Measurements from ENCODE around the gene SPON1.
"Not testable (repeated sequence)": the region's sequence is repeated elsewhere in the genome, so short reads cannot be mapped to it uniquely, and the experiment has no call there.

Gene SPON1

DNA sequence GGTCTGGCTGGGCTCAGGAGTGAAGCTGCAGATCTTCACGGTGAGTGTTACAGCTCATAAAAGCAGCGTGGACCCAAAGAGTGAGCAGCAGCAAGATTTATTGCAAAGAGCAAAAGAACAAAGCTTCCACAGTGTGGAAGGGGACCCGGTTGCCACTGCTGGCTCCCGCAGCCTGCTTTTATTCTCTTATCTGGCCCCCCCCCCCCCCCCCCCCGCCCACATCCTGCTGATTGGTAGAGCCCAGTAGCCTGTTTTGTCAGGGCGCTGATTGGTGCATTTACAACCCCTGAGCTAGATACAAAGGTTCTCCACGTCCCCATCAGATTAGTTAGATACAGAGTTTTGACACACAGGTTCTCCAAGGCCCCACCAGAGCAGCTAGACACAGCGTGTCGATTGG lies 128.1 kb downstream of the SPON1 start:
- DNase-seq, result not testable (repeated sequence)

DNA sequence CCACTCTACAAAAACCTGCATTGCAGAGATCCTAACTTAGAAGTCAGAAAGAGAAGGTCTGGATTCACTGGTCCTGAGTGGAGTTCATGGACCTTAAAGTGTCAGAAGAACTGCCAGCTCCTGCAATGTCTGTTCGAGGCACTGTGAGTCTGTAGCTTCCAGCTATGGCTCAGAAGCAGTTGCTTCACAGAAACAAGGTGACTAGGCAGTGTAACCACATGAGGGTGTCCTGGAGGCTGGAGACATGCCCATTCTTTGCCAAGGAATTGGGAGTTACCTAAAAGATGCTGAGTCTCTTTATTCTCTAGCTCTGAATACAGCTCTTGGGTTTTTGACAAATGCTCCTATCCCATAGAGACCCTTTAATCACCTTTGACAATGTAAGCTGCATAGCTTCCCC lies 130.5 kb downstream of the SPON1 start:
- no peak for DNase-seq

DNA sequence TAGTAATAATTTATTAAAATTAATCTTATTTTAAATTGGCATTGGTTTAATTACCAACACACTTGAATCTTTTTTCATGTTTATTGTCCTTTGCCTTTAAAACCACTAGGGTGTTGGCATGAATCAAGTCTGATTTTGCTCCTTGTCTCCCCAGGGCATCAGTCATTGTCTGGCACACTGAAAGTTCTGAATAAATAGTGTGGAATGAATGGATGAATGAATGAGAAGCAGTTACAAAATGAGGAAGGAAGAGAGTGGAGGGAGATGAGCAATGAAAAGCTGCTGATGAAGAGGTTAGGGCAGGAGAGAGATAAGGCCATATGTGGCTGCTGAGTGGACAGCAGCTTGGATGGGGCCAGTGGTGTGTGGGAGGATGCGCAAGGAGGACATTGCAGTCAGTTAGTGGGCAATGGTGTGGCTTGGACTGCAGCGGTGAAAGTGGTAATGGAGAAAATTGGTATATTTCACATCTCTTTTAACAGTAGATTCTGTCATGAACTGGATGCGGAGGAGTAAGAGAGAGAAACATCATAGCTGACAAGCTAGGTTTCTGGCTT lies 132.0 kb downstream of the SPON1 start:
- no peak for DNase-seq

DNA sequence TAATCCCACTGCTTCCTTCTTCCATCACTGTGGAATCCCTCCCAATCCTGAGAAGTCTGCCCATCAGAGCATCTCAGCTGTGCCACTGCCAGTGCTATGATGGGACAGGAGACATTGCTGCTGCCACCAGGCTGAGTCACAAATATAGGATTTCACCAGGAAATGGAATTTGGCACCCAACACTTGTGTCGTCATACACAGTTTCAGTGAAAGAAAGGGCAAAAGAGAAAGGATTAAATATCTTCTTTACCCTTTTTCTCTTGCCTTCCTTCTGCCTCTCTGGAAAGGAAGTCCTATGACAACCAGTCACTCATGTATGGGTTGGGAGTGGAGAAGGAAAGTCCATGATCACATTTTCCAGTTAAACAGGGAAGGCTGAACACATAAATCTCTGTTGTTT lies 133.4 kb downstream of the SPON1 start:
- no peak for DNase-seq

DNA sequence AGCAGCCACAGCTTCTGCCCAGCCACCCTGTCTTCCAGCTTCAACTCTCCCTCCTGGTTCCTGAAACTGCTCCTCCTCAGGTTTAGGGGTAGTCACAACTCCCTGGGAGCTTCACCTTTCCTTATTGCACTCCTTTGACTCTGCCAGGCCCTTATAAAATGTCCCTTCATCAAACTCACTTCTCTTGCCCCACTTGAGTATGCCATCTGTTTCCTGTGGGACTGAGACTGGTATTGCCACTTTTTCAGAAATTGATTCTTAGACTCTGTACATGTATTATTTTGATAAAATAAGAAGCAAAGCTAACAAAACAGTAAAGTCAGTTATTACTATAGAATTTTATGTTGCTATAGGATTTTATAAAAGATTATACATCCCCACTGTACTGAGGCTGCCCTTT lies 134.1 kb downstream of the SPON1 start:
- DNase-seq, result no peak

DNA sequence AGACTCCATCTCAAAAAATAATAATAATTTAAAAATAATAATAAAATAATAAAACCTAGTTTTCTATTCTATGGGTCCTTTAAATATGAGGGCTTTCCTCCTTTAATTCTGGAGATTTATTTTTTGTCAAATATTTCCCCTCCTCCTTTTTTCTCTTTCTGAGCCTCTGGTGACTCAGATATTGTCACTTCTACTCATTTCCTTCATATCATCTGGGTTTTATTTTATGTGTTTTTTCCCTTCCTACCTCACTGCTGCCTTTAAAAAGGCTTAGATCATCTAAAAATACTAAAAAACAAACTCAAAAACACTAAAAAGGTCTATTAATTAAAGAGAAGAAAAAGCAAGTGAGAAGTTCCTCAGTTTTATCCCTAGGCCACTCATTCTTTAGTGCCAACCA lies 138.9 kb downstream of the SPON1 start:
- no peak for DNase-seq

DNA sequence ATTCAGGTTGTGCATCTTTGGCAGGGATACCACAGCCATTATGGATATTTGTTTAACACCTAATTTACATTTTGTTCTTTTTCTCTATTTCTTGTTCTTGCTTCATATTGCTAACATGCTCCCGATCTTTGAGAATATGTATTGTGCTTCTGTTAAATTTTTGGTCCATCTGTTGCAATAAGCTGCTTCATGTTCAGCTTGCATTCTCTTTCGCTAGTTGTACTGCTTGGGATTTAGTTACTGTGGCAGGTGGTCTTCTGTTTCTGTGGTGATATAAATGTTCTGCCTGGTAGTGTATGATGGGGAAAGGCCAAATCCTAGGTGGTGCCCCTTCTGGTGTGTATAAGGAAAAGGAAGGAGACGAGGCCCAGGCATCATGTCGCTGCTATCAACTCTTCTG lies 140.2 kb downstream of the SPON1 start:
- no peak for DNase-seq

DNA sequence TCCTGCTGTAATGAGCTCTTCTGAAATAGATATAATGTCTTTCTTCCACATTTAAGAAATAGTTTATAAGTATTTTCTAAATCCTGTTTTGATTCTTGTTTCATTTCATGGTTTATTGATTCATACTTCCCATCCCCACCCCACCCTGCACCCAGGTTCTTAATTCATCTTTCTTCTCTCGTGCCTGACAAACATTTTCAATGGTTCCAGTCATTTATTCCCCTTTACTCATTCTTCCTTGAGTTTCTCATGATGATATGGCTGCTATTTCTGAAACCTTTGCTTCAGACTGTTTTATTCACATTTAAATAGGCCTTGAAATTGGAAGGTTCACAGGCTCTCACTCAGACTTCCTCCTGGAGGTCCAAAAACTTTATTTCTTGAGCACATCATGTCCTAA lies 142.9 kb downstream of the SPON1 start:
- DNase-seq, result no peak

DNA sequence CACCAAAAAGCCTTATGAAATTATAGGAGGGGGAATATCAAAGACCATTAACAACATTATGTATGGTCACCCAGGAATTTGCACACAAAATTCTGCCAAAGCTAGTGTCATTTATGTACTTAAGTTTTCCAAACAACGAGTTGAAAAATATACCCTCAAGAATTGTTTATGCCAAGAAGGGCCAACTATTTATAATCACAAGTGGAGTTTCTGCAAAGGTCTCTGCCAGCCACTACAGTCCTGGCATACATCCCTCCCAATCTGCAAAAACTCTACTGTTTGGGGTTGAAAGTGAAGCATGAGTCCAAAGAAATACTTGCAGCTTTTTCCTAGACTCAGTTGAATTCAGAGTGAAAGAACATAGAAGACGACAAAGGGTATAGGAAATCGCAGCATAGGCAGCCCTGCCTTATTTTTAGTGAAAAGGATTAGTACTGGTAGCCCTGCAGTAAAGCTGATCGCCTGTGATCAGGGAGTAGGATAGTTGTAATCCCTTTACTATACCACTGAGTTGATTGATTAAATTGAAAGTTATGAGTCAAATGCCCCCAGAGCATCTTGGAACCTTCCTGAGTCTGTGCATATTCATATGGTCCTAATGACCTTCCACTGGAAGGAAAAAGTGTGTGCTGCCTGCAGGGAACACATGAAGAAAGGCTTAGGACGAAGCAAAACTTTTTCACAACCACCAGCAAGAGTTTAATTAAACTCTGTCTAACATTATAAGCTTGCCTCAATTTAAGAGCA lies 144.0 kb downstream of the SPON1 start:
- no peak for DNase-seq

DNA sequence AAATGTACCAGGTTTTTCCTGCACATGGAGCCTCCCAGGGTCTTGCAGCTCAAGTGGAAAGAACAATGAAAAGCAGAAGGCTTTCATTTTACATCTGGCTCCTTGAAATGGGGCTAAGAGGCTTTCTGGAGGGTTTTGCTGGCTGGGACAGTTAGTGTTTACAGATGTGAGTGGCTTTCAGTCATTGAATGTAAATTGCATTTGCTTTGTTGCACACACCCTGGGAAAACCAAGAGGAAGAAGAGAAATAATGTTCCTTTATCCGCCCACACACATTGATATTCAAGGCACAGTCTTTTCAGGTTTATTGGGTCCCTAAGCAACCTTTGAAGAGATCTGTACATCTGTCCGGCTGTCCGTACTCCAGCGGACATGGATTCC lies 144.5 kb downstream of the SPON1 start:
- DNase-seq, result no peak

DNA sequence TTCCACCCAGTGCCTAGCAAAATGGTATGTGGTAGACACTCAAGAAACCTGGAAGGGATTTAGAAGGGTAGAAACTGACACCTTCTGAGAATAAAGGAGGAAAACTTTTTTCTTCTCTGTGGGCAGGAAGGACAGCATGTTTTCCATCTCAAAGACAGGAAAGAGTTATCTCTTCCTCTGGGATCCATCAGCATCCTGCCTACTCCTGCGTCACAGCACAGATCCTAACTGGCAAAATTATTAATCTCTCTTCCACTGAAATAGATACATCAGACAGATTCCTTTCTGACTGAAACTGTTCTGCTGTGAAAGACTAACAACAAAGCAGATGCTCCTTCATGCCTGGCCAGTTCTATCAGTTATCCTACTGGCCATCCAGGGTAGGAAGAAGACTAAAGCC lies 147.2 kb downstream of the SPON1 start:
- no peak for DNase-seq

DNA sequence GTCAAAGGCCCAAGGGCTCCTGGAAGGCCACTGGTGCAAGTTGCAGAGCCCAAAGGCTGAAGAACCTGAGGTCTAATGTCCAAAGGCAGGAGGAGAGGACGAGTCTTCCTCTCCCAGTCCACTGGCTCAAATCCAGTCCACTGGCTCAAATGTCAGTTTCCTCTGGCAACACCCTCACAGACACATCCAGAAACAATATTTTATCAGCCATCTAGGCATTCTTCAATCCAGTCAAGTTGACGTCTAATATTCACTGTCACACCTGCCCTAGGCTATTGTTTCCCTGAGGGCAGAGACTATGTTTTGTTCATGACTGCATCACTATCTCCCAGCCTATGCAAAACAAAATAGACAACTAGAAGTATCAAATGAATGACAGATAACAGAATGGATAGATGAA lies 148.1 kb downstream of the SPON1 start:
- no peak for DNase-seq

DNA sequence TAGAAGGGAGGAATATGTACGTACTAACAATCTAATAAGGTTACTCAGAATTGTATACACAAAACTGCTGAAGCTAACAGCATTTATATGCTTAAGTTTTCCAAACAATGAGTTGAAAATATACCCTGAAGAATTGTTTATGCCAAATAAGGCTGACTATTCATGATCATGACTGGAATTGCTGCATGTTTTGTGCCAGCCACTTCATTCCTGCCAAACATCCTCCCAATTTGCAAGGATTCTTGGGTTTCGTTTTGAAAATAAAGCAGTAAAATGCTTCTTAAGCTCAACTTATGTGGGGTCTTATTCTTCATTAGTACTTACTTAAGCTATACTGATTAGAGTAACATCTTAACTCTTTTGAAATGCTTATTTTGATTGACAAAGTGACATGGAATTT lies 149.0 kb downstream of the SPON1 start:
- DNase-seq, result no peak

DNA sequence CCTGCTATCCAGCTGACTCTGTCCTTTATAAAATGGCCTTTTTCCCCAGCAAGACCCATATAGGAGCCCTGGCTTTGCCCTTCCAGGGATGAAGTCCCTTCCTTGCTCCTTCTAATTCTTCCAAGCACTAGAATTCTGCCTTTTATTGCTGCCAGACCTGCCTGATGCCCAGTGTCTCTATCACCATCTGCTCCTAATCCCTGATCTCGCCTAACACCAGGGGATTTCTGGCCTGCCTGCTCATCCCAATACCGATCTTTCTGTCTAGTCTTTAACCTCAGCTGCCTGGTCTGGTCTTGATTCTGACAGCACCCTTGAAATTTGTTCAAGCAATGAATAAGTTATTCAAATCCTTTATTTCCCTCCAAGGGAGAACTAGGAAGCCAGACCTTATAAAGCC lies 150.2 kb downstream of the SPON1 start:
- no peak for DNase-seq

DNA sequence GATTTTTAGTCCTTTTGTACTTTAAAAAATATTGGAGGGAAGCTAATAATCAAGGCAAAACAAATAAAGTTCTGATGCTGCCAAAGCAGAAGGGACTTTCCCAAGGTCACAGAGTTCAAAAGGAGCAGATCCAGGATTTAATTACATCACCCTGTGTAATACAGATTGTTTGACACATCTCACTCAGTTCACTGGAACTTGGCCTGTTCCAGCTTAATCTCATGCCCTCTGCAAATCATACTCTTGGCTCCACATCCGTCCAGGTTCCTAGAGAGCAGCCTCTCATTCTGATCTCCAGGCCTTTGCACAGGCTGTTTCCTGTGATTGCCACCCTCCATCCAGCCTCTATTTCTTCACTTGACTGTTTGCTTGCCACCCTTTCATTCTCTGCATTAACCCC lies 151.7 kb downstream of the SPON1 start:
- DNase-seq, result no peak

DNA sequence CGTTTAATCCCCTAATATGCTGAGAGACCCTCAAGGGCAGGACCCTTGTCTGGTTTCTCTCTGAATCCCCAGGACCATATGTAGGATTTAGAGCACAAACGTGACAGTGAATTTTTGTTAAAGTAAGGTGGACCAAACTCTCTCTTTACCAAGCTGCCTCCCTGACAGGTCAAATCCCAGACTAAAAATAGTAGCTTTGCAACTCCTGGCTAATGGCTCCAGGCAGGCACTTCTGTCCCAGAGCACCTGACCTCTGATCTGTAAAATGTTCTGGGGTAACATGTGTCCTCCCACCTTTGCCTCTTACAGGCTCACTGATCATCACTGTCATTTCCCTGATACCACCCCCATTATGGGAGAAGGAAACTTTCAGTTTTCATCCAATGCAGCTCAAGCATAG lies 152.3 kb downstream of the SPON1 start:
- no peak for DNase-seq

DNA sequence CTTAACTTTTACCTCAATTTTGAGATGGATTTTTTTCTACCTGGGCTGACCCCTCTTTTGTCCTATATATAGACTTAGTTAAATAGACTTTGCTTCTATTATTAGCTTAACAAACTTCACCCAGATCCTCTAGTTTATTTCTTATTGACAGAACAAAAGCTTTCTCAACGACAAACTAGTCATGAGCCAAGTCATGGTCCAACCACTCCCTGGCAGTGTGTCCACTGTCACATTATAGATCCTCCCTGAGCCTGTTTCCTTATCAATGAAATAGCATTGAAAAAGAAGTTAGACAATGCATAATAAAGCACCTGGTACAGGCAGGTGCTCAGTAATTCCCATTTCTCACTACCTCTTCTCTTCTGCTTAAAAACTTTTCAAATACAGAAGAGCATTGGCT lies 155.1 kb downstream of the SPON1 start:
- no peak for DNase-seq

DNA sequence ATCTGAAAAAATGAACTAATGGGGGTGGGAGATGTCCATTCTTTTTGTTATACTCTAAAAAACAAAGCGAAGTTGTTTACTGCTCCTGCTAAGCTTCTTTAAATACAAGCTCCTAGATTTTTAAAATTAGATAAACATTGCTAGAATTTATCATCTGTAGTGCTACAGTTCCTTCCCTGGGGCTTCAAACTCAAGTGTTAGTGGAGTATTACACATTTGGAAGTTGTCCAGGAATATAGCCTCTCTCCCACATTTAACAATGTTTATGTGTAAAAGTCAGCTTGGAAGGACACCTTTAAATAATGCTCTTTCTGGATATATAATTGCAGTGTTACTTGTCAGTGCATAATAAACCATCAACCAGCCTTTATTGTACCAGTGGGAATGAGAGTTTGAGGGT lies 155.5 kb downstream of the SPON1 start:
- no peak for DNase-seq

DNA sequence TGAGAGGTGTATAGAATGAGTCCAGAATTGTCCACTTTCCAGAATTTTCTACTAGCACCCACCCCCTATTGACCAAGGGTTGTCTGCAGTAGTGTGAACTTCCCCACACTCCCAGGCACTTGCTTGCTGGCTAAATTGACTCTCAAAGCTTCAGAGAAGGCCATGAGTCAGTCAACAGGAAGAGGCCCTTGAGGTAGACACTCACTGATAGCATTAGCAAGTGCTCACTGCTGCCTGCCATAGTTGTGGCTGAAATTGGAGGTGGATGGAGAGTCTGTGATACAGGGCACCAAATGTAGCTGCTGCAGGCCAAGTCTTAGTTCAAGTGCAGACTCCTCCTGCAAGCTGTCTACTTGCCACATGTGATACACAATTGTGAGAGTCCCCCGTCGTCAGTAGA lies 156.8 kb downstream of the SPON1 start:
- DNase-seq, result no peak

DNA sequence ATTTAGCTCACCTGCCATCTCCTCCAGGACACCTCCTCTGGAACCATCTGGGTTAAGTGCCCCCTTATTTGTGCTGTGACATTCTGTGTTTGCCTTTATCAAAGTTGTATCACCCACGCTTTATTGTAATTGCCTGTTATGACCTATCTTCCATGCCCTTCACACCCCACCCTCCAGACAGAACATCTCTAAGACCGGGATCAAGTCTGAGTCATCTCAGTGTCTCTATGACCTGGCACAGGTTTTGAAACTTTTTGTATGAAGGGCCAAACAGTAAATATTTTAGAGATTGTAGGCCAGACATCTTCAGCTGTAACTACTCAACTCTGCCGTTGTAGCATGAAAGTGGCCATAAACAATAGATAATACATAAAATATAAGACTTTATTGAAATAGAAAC lies 161.8 kb downstream of the SPON1 start:
- DNase-seq, result no peak

DNA sequence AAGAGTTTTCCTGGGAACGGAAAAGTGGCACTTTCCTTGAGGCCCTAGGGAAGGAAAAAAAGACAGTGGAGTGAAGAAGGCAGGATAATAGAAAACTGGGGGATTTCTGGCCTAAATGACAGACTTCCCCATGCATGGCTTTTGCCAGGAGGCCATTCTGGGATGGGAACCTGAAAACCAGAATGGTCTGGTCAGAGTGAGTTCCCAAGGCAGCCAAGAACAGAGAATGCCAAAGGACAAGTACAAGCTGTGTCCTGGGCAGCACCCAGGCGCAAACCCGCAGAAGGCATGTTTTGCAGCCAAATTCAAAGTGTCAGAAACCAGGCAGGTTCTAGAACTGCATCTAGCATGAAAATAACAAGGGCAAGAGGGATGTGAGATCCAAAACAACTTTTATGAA lies 162.4 kb downstream of the SPON1 start:
- DNase-seq, result no peak

DNA sequence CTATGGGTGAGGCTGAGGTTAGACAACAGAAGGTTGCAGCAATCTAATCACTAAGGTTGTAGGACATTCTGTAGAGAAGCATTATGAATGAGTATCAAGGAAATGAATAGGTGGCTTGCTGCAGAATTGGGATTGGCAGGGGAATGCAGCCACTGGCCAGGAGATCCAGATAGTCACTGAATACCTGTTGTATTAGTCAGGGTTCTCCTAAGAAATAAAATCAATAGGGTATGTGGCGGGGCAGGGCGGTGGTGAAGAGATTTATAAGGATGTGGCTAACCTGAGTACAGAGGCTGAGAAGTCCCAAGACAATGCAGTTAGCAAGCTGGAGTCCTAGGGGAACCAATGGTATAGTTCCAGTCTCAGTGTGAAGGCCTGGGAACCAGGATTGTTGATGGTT lies 163.0 kb downstream of the SPON1 start:
- DNase-seq, result no peak

DNA sequence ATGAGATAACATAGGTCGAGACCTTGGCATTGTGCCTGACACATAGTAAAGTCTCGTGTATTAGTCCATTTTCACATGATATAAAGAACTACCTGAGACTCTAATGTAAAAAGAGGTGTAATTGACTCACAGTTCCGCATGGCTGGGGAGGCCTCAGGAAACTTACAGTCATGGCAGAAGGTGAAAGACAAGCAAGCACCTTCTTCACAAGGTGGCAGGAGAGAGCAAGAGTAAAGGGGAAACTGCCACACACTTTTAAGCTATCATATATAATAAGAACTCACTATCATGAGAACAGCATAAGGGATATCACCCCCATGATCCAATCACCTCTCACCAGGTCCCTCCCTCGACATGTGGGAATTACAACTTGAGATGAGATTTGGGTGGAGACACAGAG lies 165.2 kb downstream of the SPON1 start:
- no peak for DNase-seq

DNA sequence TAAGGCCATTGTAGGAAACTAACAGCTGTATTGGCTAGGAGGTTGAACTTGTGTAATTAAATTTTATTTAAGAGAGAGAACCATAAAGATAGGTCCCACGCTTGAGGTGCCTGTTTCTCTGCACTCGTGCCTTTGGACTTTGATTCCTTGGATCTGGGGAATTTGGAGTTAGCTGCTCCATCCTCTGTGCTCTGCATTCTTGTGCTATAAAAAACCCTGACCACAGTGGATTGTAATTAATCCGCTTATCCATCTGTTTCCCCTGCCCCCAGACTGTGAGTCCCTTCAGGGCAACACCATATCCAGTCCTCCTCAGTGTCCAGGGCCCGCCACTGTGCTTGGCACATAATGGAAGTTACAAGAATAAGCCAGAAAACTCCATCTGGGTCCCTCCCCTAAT lies 169.8 kb downstream of the SPON1 start:
- no peak for DNase-seq

DNA sequence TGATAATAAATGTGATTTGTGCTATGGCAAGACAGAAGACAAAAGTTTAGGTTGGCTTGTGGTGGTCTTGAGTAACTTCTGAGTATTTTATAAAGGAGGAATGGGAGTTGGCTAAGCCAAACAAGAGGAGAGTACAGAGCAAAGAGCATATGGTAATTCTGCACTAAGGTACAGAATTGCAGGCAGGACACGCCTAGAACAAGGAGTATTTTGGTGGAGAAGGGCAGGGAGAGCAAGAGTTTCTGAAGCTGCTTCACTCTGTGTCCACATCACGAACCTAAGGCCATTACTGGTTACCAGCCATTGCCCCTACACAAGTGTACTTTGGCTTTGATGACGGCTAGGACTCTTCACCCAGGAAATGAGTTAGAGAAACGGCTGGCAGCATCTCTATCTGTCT lies 170.9 kb downstream of the SPON1 start:
- no peak for DNase-seq
